Epithelial cell of proximal tubule (primary cell): Measurements from ENCODE around the gene PTPN1. TPM values are rescaled to one million over a fixed set of nuclear protein-coding genes. Genes with fewer than 3 reads are reported as not detected.
"Not testable (repeated sequence)": the region's sequence is repeated elsewhere in the genome, so short reads cannot be mapped to it uniquely, and the experiment has no call there.

Experiments
- DNase-seq: peaks from one replicate; pipeline ENCODE4 v3.0.0-alpha.2; 2011; ENCODE audit warnings: low read depth
- H3K4me3 ChIP-seq: 2 replicates; pipeline ENCODE4 v1.5.1; 2011; ENCODE audit warnings: low read depth, mild to moderate bottlenecking, low read length
- total RNA-seq: library from RNA; depleted of rRNA; stranded (reverse); fragments of >200 nt; gene quantifications from 2 replicates; pipeline ENCODE4 v1.2.3, GENCODE V29; 2015
- TF ChIP-seq, protein P1 (sequence below): conservative IDR thresholded peaks from 2 replicates; pipeline ENCODE4 v1.5.1; 2012; ENCODE audit warnings: low read depth, mild to moderate bottlenecking, low read length

The PTPN1 gene
- total RNA-seq, 1 donor from 2014 or later, result 41.7 TPM

DNA sequence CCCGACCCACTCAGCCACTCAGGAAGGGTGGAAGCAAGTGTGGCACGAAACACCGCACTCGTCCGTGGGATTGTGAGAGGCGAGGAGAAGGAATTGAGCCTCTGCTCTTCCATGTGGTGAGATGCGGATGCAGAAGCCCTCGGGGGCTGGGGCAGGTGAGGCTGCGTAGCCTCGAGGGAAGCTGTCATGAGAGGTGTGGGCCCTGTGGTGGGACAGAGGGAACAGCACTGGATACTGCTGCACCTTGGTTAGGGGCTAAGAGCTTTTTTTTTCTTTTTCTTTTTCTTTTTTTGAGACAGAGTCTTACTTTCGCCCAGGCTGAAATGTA lies 86.5 kb downstream of the PTPN1 start:
- TF ChIP-seq, protein P1, sequence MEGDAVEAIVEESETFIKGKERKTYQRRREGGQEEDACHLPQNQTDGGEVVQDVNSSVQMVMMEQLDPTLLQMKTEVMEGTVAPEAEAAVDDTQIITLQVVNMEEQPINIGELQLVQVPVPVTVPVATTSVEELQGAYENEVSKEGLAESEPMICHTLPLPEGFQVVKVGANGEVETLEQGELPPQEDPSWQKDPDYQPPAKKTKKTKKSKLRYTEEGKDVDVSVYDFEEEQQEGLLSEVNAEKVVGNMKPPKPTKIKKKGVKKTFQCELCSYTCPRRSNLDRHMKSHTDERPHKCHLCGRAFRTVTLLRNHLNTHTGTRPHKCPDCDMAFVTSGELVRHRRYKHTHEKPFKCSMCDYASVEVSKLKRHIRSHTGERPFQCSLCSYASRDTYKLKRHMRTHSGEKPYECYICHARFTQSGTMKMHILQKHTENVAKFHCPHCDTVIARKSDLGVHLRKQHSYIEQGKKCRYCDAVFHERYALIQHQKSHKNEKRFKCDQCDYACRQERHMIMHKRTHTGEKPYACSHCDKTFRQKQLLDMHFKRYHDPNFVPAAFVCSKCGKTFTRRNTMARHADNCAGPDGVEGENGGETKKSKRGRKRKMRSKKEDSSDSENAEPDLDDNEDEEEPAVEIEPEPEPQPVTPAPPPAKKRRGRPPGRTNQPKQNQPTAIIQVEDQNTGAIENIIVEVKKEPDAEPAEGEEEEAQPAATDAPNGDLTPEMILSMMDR, result no peak
- H3K4me3 ChIP-seq, result no peak overlapping the region
- DNase-seq, result no peak

DNA sequence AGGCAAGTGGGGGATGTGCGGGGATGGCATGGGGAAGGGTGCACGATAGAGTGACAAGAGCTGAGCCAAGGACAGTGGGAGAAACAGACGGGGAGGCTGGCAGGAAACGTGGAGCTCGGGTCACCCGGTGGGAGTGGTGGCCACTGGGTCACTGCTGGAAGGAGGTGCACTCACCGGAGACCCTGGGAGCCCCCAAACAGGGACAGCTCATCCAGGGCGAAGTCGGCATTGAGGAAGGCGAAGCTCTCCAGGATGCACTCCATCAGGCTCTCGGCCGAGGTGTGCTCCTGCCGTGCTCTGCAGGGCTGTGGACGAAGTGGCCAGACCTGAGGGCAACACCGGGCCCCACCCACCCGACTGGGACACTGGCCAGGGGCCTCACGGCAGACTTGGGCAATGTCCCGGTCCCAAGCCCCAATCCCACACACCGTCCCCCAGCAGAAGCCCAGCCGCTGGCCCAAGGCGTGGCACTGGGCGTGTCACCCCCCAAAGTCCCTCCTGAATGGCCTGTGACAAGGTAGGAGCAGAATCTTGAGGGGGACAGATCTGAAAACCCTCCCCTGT lies 87.3 kb downstream of the PTPN1 start:
- DNase-seq, result no peak
- TF ChIP-seq, protein P1, result no peak
- H3K4me3 ChIP-seq, result no peak overlapping the region

DNA sequence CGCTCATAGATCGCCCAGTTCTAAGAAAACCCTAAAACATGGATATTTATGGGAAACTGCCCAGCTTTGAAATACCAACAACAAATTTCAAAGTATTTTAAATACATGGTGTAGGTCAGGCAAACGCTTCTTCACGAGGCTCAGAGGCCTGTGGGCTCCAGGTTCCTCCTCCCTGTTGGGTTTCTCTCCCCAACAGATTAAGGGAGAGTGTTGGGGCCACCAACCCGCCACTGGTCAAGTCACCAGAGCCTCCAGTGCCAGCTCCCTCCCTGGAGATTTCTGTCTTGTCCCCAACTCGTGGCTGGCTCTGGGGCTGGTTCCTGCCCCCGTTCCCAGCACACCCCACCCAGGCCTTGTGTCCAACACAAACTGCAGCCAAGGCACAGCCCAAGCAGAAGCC lies 87.9 kb downstream of the PTPN1 start:
- no peak overlapping the region for H3K4me3 ChIP-seq
- TF ChIP-seq, protein P1, result no peak
- no peak for DNase-seq

DNA sequence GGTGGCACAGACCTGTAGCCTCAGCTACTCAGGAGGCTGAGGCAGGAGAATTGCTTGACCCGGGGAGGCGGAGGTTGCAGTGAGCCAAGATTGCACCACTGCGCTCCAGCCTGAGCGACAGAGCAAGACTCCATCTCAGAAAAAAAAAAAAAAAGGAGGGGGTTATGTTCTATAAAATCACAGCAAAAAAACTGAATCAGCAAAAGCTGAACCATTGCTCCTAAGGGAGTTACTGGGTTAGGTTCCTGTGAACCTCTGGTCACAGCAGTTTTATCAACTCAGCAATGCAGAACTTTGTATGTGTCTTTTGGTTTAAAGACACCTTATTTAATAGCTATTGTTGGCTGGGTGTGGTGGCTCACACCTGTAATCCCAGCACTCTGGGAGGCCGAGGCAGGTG lies 88.6 kb downstream of the PTPN1 start:
- not testable (repeated sequence) for H3K4me3 ChIP-seq, DNase-seq

DNA sequence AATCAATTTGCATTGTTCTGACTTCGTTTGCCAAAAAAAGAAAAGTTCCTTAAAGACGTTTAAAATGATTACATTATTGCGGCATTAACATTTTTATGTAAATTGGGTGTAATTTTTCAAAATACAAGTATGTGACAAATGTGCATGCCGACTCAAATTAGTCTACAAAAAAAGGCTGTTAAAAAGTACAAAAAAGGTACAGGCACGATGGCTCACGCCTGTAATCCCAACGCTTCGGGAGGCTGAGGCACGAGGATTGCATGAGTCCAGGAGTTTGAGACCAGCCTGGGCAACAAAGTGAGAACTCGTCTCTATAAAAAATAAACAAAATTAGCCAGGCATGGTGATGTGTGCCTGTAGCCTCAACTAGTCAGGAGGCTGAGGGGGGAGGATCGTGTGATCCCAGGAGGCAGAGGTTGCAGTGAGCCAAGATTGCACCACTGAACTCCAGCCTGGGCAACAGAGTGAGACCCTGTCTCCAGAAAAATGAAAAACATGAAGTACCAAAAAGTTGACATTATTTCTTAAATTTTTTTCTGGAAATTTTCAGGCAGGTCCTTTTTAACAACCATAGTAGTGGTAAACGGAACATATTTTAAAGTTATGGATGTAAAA lies 90.2 kb downstream of the PTPN1 start:
- DNase-seq, result no peak
- TF ChIP-seq, protein P1, result no peak
- H3K4me3 ChIP-seq, result no peak overlapping the region

DNA sequence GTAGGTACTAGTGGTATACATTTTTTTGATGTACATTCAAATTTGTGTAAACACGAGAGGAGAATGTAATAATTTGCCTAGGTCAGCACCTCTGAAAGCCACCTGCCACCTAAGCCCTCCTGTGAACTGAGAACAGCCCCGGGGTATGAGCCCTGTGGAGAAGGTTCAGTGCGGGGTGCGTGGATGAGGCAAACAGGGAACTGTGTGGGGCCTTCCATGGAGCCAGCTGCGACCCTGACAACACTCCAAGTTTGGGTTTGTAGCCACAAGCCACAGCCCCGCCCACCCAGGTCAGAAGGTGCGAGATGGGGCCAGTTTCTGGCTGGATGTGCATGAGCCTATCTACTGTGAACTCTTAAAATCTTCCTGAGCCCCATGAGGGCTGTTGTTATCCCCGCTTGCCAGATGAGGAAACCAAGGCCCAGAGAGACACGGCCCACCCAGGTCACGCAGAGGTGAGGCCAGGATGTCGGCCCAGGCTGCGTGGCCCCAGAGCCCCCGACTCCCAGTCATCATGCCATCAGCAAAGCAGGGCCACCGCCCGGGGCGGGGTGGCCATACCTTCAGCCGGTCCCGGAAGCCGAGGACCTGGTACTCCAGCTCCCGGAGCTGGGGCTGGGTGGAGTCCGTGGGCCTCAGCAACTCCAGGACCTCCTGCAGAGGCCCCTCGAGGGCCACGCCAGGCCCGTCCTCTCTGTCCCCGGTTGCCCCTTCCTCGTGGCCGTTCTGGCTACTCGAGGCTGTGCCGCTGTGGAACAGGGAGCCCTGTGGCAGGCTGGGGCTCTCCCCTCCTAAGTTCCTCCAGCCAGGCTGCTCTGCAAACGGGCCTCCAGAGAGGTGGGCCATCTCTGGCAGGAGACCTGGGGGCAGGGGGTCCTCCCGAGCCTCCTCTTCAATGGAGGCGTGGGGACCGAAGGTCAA lies 91.6 kb downstream of the PTPN1 start:
- DNase-seq, result no peak
- no peak overlapping the region for H3K4me3 ChIP-seq
- TF ChIP-seq, protein P1, result no peak

DNA sequence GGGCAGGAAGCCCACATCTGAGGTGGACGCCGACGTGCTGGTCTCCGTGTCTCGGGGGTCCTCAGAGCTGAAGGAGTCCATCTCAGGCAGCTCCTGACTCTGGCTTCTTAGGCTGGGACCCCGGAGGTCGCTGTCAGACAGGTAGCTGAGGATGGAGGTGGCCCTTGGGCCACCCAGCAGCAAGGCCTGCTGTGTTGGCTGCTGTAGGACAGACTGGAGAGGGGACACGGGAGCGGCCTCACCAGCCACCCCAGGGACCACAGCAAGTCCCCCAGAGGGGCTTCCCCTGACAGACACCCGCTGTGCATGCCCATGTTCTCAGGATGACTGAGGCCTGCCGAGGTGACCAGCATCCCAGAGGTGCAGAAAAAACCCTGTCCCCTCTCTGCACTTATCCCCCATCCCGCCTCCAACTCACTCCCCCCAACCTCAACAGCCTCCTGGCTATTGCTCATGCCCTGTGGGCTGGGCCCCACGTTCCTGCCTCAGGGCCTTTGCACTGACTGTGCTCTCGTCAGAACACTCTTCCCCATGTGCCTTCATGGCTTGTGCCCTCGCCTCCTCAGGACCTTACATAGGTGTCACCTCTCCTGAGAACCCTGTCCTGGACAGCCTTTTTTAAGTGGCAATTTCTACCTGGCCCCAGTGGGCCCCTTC lies 92.4 kb downstream of the PTPN1 start:
- TF ChIP-seq, protein P1, result no peak
- no peak for DNase-seq
- H3K4me3 ChIP-seq, result no peak overlapping the region
